HCT116 (cell line): ENCODE results near the gene ENTHD1.

Experiments used
- CTCF ChIP-seq, 3 experiments: fragments of 200-600 bp in 1 of 3; sonication (generic) in 1 of 3; IDR thresholded peaks in 2 of 3; conservative IDR thresholded peaks in 1 of 3; 2 replicates each; pipeline ENCODE4 v1.5.1; 2012 to 2017; ENCODE audit warnings: low read depth in 2 of 3, low read length in 2 of 3, antibody characterized with exemption in 1 of 3, borderline replicate concordance in 1 of 3, control low read depth in 1 of 3, mild to moderate bottlenecking in 1 of 3, mixed read lengths in 1 of 3, mixed run types in 1 of 3, moderate library complexity in 1 of 3; ENCODE audit not compliant: insufficient read depth in 1 of 3
- EZH2 ChIP-seq: fragments of 200-600 bp; sonication (generic); IDR thresholded peaks from 2 replicates; pipeline ENCODE4 v1.6.1; 2017; ENCODE audit warnings: antibody characterized with exemption, mixed run types
- EZH2phosphoT487 ChIP-seq: fragments of 200-600 bp; IDR thresholded peaks from 2 replicates; pipeline ENCODE4 v1.6.1; 2018; ENCODE audit warnings: antibody characterized with exemption, borderline replicate concordance
- MAX ChIP-seq: IDR thresholded peaks from 2 replicates; pipeline ENCODE4 v1.6.1; 2012
- POLR2A ChIP-seq: IDR thresholded peaks from 2 replicates; pipeline ENCODE4 v1.7.0; 2011; ENCODE audit warnings: borderline replicate concordance; ENCODE audit not compliant: insufficient read depth, insufficient read length; ENCODE audit errors: extremely low read depth
- SP1 ChIP-seq: IDR thresholded peaks from 2 replicates; pipeline ENCODE4 v1.6.1; 2012; ENCODE audit warnings: low read depth
- YY1 ChIP-seq: IDR thresholded peaks from 2 replicates; pipeline ENCODE4 v1.6.1; 2011; ENCODE audit warnings: low read length, low read depth, moderate library complexity, mild to moderate bottlenecking; ENCODE audit not compliant: insufficient replicate concordance; ENCODE audit errors: extremely low read depth
- TF ChIP-seq, protein P1 (sequence below): IDR thresholded peaks from 2 replicates; pipeline ENCODE4 v1.6.1; 2011; ENCODE audit warnings: mild to moderate bottlenecking, low read length, moderate library complexity; ENCODE audit not compliant: insufficient replicate concordance; ENCODE audit errors: extremely low read depth
- TF ChIP-seq, protein P2 (sequence below): IDR thresholded peaks from 2 replicates; pipeline ENCODE4 v1.6.1; 2012; ENCODE audit warnings: low read depth
- TF ChIP-seq, protein P3 (sequence below): IDR thresholded peaks from 2 replicates; pipeline ENCODE4 v1.6.1; 2012

DNA sequence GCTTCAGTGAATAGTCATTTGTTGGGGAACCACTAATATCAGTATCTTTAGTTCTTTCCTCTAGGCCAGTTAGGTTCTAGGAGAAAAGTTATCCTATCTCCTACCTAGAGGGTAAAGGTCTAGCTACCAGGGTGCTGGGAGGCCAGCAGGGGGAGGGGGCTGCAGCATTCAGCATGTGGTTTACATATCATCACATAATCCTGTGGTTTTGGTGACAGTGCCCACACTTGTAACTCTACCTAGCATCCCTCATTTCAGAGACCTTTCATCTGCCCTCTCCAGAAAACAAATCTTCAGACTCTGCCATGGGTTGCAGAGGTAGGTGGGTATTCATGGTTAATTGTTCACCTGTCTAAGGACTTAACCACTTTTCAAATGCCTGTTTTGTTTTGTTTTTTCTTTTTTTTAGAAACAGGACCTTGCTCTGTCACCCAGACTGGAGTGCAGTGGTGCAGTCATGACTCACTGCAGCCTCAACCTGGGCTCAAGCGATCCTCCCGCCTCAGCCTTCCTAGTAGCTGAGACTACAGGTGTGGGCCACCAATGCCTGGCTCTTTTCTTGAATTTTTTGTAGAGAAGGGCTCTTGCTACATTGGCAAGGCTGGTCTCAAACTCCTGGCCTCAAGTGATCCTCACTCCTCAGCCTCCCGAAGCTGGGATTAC, 146.8 kb downstream of the ENTHD1 start:
- TF ChIP-seq MAX (no peak), EZH2 (no peak), POLR2A (no peak), CTCF (IDR thresholded peaks at IDR 0.05 in 2 of 3, conservative IDR thresholded peaks at IDR 0.05 in 1 of 3; ENCODE audit: borderline replicate concordance in 1 of 3, insufficient read depth in 1 of 3, low read depth in 2 of 3, low read length in 2 of 3) (no peak), EZH2phosphoT487 (no peak), YY1 (no peak), SP1 (no peak)
- TF ChIP-seq, protein P1, sequence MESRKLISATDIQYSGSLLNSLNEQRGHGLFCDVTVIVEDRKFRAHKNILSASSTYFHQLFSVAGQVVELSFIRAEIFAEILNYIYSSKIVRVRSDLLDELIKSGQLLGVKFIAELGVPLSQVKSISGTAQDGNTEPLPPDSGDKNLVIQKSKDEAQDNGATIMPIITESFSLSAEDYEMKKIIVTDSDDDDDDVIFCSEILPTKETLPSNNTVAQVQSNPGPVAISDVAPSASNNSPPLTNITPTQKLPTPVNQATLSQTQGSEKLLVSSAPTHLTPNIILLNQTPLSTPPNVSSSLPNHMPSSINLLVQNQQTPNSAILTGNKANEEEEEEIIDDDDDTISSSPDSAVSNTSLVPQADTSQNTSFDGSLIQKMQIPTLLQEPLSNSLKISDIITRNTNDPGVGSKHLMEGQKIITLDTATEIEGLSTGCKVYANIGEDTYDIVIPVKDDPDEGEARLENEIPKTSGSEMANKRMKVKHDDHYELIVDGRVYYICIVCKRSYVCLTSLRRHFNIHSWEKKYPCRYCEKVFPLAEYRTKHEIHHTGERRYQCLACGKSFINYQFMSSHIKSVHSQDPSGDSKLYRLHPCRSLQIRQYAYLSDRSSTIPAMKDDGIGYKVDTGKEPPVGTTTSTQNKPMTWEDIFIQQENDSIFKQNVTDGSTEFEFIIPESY = no peak
- TF ChIP-seq, protein P2, sequence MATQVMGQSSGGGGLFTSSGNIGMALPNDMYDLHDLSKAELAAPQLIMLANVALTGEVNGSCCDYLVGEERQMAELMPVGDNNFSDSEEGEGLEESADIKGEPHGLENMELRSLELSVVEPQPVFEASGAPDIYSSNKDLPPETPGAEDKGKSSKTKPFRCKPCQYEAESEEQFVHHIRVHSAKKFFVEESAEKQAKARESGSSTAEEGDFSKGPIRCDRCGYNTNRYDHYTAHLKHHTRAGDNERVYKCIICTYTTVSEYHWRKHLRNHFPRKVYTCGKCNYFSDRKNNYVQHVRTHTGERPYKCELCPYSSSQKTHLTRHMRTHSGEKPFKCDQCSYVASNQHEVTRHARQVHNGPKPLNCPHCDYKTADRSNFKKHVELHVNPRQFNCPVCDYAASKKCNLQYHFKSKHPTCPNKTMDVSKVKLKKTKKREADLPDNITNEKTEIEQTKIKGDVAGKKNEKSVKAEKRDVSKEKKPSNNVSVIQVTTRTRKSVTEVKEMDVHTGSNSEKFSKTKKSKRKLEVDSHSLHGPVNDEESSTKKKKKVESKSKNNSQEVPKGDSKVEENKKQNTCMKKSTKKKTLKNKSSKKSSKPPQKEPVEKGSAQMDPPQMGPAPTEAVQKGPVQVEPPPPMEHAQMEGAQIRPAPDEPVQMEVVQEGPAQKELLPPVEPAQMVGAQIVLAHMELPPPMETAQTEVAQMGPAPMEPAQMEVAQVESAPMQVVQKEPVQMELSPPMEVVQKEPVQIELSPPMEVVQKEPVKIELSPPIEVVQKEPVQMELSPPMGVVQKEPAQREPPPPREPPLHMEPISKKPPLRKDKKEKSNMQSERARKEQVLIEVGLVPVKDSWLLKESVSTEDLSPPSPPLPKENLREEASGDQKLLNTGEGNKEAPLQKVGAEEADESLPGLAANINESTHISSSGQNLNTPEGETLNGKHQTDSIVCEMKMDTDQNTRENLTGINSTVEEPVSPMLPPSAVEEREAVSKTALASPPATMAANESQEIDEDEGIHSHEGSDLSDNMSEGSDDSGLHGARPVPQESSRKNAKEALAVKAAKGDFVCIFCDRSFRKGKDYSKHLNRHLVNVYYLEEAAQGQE = no peak
- TF ChIP-seq, protein P3, sequence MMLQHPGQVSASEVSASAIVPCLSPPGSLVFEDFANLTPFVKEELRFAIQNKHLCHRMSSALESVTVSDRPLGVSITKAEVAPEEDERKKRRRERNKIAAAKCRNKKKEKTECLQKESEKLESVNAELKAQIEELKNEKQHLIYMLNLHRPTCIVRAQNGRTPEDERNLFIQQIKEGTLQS = no peak
